AG10803 (cell line): ENCODE measurements around the gene IQGAP3.
A peak's percentile ranks its signal among the peaks of the same experiment; 100 is the strongest.

Experiments used
- DNase-seq: peaks from one replicate; pipeline ENCODE4 v3.0.0; 2010; ENCODE audit warnings: low read depth
- H3K4me3 ChIP-seq: 2 replicates; pipeline ENCODE4 v1.5.1; 2011; ENCODE audit warnings: mild to moderate bottlenecking, low read length, control low read depth
- CTCF ChIP-seq: conservative IDR thresholded peaks from 2 replicates; pipeline ENCODE4 v1.5.1; 2011; ENCODE audit warnings: mild to moderate bottlenecking, low read length, control low read depth, inconsistent platforms

The IQGAP3 gene

GRCh38 chr1:156586892-156587477 is 14.6 kb upstream of the IQGAP3 start:
- TF ChIP-seq CTCF, result no peak

GRCh38 chr1:156586323-156586722 is 14.0 kb upstream of the IQGAP3 start:
- TF ChIP-seq CTCF, result no peak
- no peak for DNase-seq
- H3K4me3 ChIP-seq, result no peak overlapping the region

More at GRCh38 chr1:156586892-156587477, 14.6 kb upstream of the IQGAP3 start:
- H3K4me3 ChIP-seq, result no peak overlapping the region
- no peak for DNase-seq

- DNase-seq, result no peak
- no peak for TF ChIP-seq CTCF
- H3K4me3 ChIP-seq, result no peak overlapping the region
These were observed 12.4 kb upstream of the IQGAP3 start for GRCh38 chr1:156584813-156585212.

GRCh38 chr1:156583821-156584622 is 11.7 kb upstream of the IQGAP3 start:
- peak; percentile 82 for DNase-seq
- peak; percentile 94 for TF ChIP-seq CTCF
- no peak overlapping the region for H3K4me3 ChIP-seq

- no peak for DNase-seq
- no peak for TF ChIP-seq CTCF
- H3K4me3 ChIP-seq, result no peak overlapping the region
These were observed 10.1 kb upstream of the IQGAP3 start for GRCh38 chr1:156582388-156583017.

- DNase-seq, result no peak
- TF ChIP-seq CTCF, result no peak
- no peak overlapping the region for H3K4me3 ChIP-seq
These were observed 9.5 kb upstream of the IQGAP3 start for GRCh38 chr1:156581661-156582387.
